ENCODE results near the gene CUL3. TPM values are rescaled to one million over a fixed set of nuclear protein-coding genes. Genes with fewer than 3 reads are reported as not detected.
"Not testable (repeated sequence)": the region's sequence is repeated elsewhere in the genome, so short reads cannot be mapped to it uniquely, and the experiment has no call there.

Gene CUL3
- total and polyA plus RNA-seq, 2 of the 8 experiments (the other 6 are each of a cell fraction or from before 2014, with no cell fraction given): 28.5 to 113 TPM

GRCh38 chr2:224583033-224583432 is 2.1 kb downstream of the CUL3 start:
- H3K18ac ChIP-seq (ENCODE audit: extremely low read depth, low read length); H2BK12ac ChIP-seq (ENCODE audit: low read depth, low read length); H3K36me3 ChIP-seq (ENCODE audit: control insufficient read depth in 2 of 4, insufficient read depth in 4 of 4, low read length in 3 of 4); H3K79me1 ChIP-seq (ENCODE audit: low read depth, low read length); FAIRE-seq; H4K91ac ChIP-seq (replicated peaks; ENCODE audit: insufficient read length, low read length); H3K27me3 ChIP-seq (replicated peaks in 1 of 4; ENCODE audit: control insufficient read depth in 3 of 4, extremely low read depth in 1 of 4, insufficient read depth in 3 of 4, low read length in 3 of 4); H4K8ac ChIP-seq (ENCODE audit: extremely low read depth, insufficient read depth, low read length); H2BK15ac ChIP-seq (ENCODE audit: low read length); H3K23ac ChIP-seq (ENCODE audit: insufficient read length); H3K27ac ChIP-seq (ENCODE audit: low read depth, low read length); H3K14ac ChIP-seq (ENCODE audit: insufficient read length); POLR2A ChIA-PET (ENCODE audit: partially characterized antibody); H2BK5ac ChIP-seq (ENCODE audit: low read depth, low read length); H2BK20ac ChIP-seq (ENCODE audit: low read length); H3K9me3 ChIP-seq (ENCODE audit: insufficient read depth in 2 of 2, low read depth in 1 of 2, low read length in 1 of 2); H2AK5ac ChIP-seq (ENCODE audit: low read depth, low read length); H4K5ac ChIP-seq (ENCODE audit: insufficient read length, low read depth, low read length); H3K56ac ChIP-seq (replicated peaks; ENCODE audit: insufficient read length, low read depth, low read length); H2BK120ac ChIP-seq (replicated peaks; ENCODE audit: low read depth, low read length); H3K4ac ChIP-seq (replicated peaks; ENCODE audit: insufficient read length, low read depth, low read length); H2AFZ ChIP-seq (ENCODE audit: low read length); DNase-seq (ENCODE audit: low read depth in 1 of 2, low spot score in 2 of 2): not testable (repeated sequence)
- 92% methylated on average over 14 of the region's 14 CpGs; no CpG with 5 or more reads in 1 of the 2 experiments for WGBS, 2 experiments (ENCODE audit: extremely low coverage in 1 of 2, insufficient coverage in 1 of 2, insufficient read length in 1 of 2, insufficient replicate concordance in 2 of 2, low coverage in 1 of 2, low lambda C conversion rate in 2 of 2, missing lambda C conversion rate in 1 of 2)
- Histone ChIP-seq H3K23me2 (ENCODE audit: low read depth, low read length) (peaks cover 14% of the 10 kb centered on the region), H4K20me1 (replicated peaks in 1 of 2; ENCODE audit: control insufficient read depth in 1 of 2, insufficient read depth in 2 of 2, low read length in 2 of 2) (peaks cover 6 to 15% of the 10 kb centered on the region in 2 experiments), H3K4me2 (ENCODE audit: insufficient read depth in 1 of 2, low read depth in 2 of 2, low read length in 2 of 2) (peak overlapping the region; percentile 72 to 91; a peak in 3 of 4 replicates), H3K4me1 (replicated peaks in 1 of 4; ENCODE audit: control insufficient read depth in 3 of 4, insufficient read depth in 4 of 4, low read length in 3 of 4) (peaks cover 0 to 17% (median 1%) of the 10 kb centered on the region in 4 experiments; a peak in 2 of 7 replicates), H3K79me2 (ENCODE audit: control insufficient read depth in 1 of 2, insufficient read depth in 2 of 2, low read length in 2 of 2) (peaks cover 33 to 67% of the 10 kb centered on the region in 2 experiments), H3K9ac (replicated peaks in 1 of 4; ENCODE audit: extremely low read depth in 1 of 4, low read depth in 3 of 4, low read length in 3 of 4) (peak overlapping the region in 1 of 4 experiments; percentile 60; a peak in 1 of 7 replicates), H3K4me3 (ENCODE audit: extremely low read depth in 1 of 4, insufficient read depth in 2 of 4, low read depth in 3 of 4, low read length in 4 of 4) (peak overlapping the region in 3 of 4 experiments; percentile 95 to 99 (median 98); a peak in 3 of 8 replicates)
- CTCF ChIA-PET (ENCODE audit: partially characterized antibody): interaction anchor here (0.9 kb wide), 1 partner anchor 134 kb away, joined by 4 read pairs; no protein-coding TSS in a partner anchor

Measured in H1 (cell line).